Calu3 (cell line): ENCODE measurements around the gene SEC16A. TPM values are rescaled to one million over a fixed set of nuclear protein-coding genes. Genes with fewer than 3 reads are reported as not detected.

Source experiments
- BruUV-seq: library from RNA; stranded (reverse); fragments of 400-500 nt; replicated peaks from 2 replicates; lab custom pipeline; 2021; lab: Mats Ljungman, UMichigan
- CTCF ChIA-PET: fragments of 300-600 bp; sonication (Branson Sonifier 250); formaldehyde crosslinking; loops from one replicate; lab custom pipeline; 2022; ENCODE audit warnings: antibody characterized with exemption; lab: Charles Lee
- DNase-seq: peaks from one replicate; pipeline ENCODE4 v3.0.0; 2022
- H3K27ac Mint-ChIP-seq: one replicate; pipeline ENCODE4 v1.8.0; 2022; ENCODE audit warnings: mixed read lengths; ENCODE audit not compliant: unreplicated experiment
- H3K27me3 Mint-ChIP-seq: one replicate; pipeline ENCODE4 v1.8.0; 2022; ENCODE audit warnings: mixed read lengths; ENCODE audit not compliant: unreplicated experiment
- H3K36me3 Mint-ChIP-seq: one replicate; pipeline ENCODE4 v1.8.0; 2022; ENCODE audit warnings: mild to moderate bottlenecking, moderate library complexity, mixed read lengths; ENCODE audit not compliant: insufficient read depth, unreplicated experiment
- H3K4me1 Mint-ChIP-seq: one replicate; pipeline ENCODE4 v1.8.0; 2022; ENCODE audit warnings: mild to moderate bottlenecking, low read depth, mixed read lengths; ENCODE audit not compliant: unreplicated experiment
- H3K4me3 Mint-ChIP-seq: one replicate; pipeline ENCODE4 v1.8.0; 2022; ENCODE audit warnings: mild to moderate bottlenecking, low read depth, moderate library complexity, mixed read lengths; ENCODE audit not compliant: unreplicated experiment
- H3K9me3 Mint-ChIP-seq: one replicate; pipeline ENCODE4 v1.8.0; 2022; ENCODE audit warnings: low read depth, mixed read lengths; ENCODE audit not compliant: unreplicated experiment
- intact Hi-C: fragments of 100-400 bp; cut with micrococcal nuclease; formaldehyde crosslinking; loops from one replicate; pipeline ENCODE4 v1.10.0; 2022; ENCODE audit not compliant: unreplicated experiment
- total RNA-seq: library from RNA; stranded (reverse); gene quantifications from 2 replicates; pipeline ENCODE4 v1.2.3, GENCODE V29; 2022
- TF ChIP-seq, protein P1 (sequence below): fragments of 200-600 bp; IDR thresholded peaks from one replicate; pipeline ENCODE4 v1.8.0; 2022; ENCODE audit warnings: antibody characterized with exemption; ENCODE audit not compliant: unreplicated experiment

The SEC16A gene
- total RNA-seq, 1 experiment from 2014 or later = 48.9 TPM

DNA sequence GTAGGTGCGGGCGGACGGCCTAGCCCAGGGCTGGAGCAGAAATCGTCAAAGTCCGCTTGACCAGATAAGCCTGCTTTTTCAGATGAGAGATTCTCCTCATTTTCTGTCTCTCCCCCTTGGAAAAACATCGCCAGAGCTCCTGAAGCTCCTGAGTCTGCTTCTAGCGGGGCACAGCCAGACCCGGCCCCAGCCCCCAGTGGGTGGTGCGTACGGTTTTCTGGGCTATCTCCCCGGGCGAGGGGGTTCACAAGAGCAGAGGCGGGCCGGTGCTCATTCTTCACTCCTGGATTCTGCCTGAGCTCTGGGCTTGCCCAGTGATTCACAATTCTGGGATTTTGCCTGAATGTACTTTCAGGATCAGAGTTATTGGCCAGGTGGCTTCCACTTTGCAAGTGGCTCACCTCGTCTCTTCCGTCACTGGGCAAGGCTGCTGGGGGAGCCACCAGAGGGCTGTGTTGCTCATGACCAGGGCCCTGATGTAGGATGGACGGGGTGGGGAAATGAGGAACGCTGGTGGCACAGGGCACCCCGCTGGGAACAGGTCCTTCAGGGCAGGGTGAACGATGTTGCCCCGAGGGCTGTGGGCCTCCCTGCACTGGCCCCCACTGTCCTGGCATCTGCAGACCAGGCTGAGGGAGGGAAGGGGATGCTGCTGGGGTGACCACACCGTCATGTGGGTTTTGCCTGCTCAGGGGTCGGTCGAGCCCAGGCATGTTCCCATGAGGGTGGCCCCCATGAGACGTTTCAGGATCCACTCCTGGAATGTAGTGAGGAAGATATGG, 6.3 kb downstream of the SEC16A start:
- H3K4me3 Mint-ChIP-seq = no peak overlapping the region
- no peaks in the 10 kb centered on the region for H3K4me1 Mint-ChIP-seq
- intact Hi-C loops = no loop called here
- no peaks in the 10 kb centered on the region for H3K9me3 Mint-ChIP-seq
- no peak for DNase-seq
- H3K27me3 Mint-ChIP-seq = no peaks in the 10 kb centered on the region
- BruUV-seq = no TSS peak
- H3K27ac Mint-ChIP-seq = no peak overlapping the region
- TF ChIP-seq, protein P1, sequence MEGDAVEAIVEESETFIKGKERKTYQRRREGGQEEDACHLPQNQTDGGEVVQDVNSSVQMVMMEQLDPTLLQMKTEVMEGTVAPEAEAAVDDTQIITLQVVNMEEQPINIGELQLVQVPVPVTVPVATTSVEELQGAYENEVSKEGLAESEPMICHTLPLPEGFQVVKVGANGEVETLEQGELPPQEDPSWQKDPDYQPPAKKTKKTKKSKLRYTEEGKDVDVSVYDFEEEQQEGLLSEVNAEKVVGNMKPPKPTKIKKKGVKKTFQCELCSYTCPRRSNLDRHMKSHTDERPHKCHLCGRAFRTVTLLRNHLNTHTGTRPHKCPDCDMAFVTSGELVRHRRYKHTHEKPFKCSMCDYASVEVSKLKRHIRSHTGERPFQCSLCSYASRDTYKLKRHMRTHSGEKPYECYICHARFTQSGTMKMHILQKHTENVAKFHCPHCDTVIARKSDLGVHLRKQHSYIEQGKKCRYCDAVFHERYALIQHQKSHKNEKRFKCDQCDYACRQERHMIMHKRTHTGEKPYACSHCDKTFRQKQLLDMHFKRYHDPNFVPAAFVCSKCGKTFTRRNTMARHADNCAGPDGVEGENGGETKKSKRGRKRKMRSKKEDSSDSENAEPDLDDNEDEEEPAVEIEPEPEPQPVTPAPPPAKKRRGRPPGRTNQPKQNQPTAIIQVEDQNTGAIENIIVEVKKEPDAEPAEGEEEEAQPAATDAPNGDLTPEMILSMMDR = no peak
- peaks cover 30% of the 10 kb centered on the region for H3K36me3 Mint-ChIP-seq
- CTCF ChIA-PET = no interaction called here

- no peak for DNase-seq
- Mint-ChIP-seq H3K27ac (no peak overlapping the region), H3K27me3 (no peaks in the 10 kb centered on the region), H3K4me3 (no peak overlapping the region), H3K4me1 (no peaks in the 10 kb centered on the region), H3K36me3 (peaks cover 30% of the 10 kb centered on the region), H3K9me3 (no peaks in the 10 kb centered on the region)
- BruUV-seq = no TSS peak
- CTCF ChIA-PET = interaction anchor here (0.6 kb wide), 1 partner anchor 568 kb away, joined by 3 read pairs; the partner anchor contains the start of gene CAMSAP1
- TF ChIP-seq, protein P1 = no peak
- intact Hi-C loops = no loop called here
These were observed 7.6 kb downstream of the SEC16A start for GRCh38 chr9:136474974-136475865.

- Mint-ChIP-seq H3K36me3 (peaks cover 31% of the 10 kb centered on the region), H3K9me3 (no peaks in the 10 kb centered on the region), H3K27ac (no peak overlapping the region), H3K4me1 (no peaks in the 10 kb centered on the region), H3K4me3 (no peak overlapping the region), H3K27me3 (no peaks in the 10 kb centered on the region)
- no TSS peak for BruUV-seq
- CTCF ChIA-PET = no interaction called here
- intact Hi-C loops = no loop called here
- TF ChIP-seq, protein P1 = no peak
- DNase-seq = no peak
These were observed 8.7 kb downstream of the SEC16A start for GRCh38 chr9:136474021-136474640.

DNA sequence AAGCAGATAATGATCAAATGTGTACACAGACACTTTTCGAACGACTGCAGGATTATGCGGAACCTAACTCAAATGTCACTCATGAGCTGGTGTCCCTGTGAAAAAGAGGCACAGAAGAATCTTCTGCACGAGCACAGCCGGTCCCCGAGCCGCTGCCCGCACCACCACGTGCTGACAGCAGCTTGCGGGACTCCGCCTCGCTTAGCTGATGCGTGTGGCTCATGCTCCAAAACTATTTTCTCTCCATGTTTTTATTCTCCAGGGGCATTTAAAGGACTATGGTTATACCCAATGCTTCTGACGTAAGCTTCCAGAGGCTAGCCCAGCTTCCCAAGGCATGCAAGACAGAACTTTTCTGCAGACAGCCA, 9.5 kb downstream of the SEC16A start:
- H3K9me3 Mint-ChIP-seq = no peaks in the 10 kb centered on the region
- intact Hi-C loops = no loop called here
- CTCF ChIA-PET = no interaction called here
- no peak for DNase-seq
- H3K36me3 Mint-ChIP-seq = peaks cover 36% of the 10 kb centered on the region
- H3K27ac Mint-ChIP-seq = no peak overlapping the region
- no peaks in the 10 kb centered on the region for H3K4me1 Mint-ChIP-seq
- no peaks in the 10 kb centered on the region for H3K27me3 Mint-ChIP-seq
- BruUV-seq = no TSS peak
- H3K4me3 Mint-ChIP-seq = no peak overlapping the region
- TF ChIP-seq, protein P1 = no peak
